ENCODE measurements around the gene HSPA4.

HSPA4 gene

DNA sequence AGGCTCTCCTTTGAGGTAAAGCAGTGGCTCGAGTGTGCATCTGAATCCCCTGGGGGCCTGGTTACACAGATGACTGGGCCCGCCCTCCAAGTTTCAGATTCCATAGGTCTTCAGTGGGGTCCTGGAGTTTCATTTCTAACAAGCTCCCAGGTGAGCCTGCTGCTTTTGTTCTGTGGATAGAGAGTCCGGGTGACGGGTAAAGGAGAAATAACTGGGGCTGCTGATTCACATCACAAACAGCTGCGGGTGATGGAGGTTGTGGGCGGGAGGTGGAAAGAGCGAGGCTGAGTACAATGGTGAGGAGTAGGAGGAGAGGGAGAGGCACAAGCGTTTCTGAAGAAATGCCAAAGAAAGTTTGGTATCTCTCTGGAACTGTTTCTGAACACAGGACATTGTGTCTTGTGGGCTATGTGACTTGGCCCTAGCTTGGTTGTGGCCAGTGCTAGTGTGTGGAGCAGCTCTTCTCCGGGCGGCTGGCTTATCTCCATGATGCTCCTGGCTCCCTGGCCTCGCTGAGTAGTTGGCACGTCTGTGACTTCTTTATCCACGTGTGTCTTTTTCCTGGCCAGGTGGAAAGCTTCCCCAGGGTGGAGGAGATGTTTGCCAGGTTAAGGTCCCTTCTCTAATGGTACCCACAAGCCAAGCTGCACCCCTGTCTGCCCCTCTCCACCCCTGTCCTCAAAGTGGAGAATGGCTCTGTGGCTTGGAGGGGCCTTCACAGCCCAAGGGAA lies 61.7 kb downstream of the HSPA4 start:
- no peak for DNase-seq
- intact Hi-C loops (cut with DNase I; ENCODE audit: low total_unique reads) = loop anchor here (5.0 to 10.0 kb wide), 3 partner anchors 131 to 751 kb away; no protein-coding TSS in a partner anchor
- H3K36me3 ChIP-seq = no peaks in the 10 kb centered on the region
- H3K4me3 ChIP-seq = no peak overlapping the region
- no peaks in the 10 kb centered on the region for H3K27me3 ChIP-seq
- TF ChIP-seq, protein P1, sequence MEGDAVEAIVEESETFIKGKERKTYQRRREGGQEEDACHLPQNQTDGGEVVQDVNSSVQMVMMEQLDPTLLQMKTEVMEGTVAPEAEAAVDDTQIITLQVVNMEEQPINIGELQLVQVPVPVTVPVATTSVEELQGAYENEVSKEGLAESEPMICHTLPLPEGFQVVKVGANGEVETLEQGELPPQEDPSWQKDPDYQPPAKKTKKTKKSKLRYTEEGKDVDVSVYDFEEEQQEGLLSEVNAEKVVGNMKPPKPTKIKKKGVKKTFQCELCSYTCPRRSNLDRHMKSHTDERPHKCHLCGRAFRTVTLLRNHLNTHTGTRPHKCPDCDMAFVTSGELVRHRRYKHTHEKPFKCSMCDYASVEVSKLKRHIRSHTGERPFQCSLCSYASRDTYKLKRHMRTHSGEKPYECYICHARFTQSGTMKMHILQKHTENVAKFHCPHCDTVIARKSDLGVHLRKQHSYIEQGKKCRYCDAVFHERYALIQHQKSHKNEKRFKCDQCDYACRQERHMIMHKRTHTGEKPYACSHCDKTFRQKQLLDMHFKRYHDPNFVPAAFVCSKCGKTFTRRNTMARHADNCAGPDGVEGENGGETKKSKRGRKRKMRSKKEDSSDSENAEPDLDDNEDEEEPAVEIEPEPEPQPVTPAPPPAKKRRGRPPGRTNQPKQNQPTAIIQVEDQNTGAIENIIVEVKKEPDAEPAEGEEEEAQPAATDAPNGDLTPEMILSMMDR (IDR thresholded peaks at IDR 0.05) = no peak
- H3K9me3 ChIP-seq = no peaks in the 10 kb centered on the region
- H3K4me1 ChIP-seq = peaks cover 0 to 21% (median 16%) of the 10 kb centered on the region in 4 donors
- no peak overlapping the region for H3K27ac ChIP-seq

DNA sequence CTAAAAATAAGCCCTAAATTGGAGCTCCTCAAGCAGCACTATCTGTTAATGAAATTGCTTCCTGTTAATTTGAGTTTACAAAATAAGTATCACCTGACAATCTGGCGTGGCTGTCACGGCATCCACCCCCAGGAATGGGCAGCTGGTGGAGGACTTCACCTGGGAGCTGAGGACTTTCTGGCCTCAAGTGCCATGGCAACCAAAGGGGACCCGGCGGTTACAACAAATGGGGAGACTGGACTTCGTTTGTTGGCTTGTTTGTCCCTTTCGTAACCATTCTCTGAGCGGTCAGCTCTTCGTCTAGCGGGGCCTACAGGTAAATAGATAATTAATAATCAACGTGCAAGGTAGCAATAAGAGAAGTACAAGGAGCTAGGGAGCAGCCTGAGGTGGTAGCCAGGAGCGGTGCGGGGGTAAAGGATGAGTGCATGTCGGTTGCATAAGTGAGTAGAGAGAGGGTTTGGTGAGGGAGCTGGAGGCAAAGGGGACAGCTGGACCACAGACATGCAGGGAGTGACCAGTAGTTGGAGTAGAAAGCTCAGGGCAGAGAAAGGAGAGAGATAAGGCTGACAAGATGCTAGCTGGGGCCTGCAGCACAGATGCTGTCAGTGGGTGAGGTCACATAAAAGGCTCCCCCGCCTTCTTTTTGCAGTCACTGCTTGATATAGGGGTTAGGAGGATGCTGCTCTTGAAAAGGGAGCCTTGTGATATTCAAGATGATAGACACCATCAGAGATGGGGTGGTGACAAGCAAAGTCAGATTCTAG lies 62.5 kb downstream of the HSPA4 start:
- DNase-seq = no peak
- Histone ChIP-seq H3K4me3 (no peak overlapping the region), H3K27me3 (no peaks in the 10 kb centered on the region), H3K9me3 (no peaks in the 10 kb centered on the region), H3K27ac (no peak overlapping the region), H3K36me3 (no peaks in the 10 kb centered on the region), H3K4me1 (peaks cover 0 to 27% (median 20%) of the 10 kb centered on the region in 4 donors)
- intact Hi-C loops (cut with DNase I; ENCODE audit: low total_unique reads) = loop anchor here (5.0 to 10.0 kb wide), 3 partner anchors 130 to 750 kb away; no protein-coding TSS in a partner anchor
- TF ChIP-seq, protein P1 (IDR thresholded peaks at IDR 0.05) = no peak

GRCh38 chr5:133114933-133115310 lies 63.1 kb downstream of the HSPA4 start:
- no peak for DNase-seq
- peaks cover 0 to 30% (median 22%) of the 10 kb centered on the region in 4 donors for H3K4me1 ChIP-seq

DNA sequence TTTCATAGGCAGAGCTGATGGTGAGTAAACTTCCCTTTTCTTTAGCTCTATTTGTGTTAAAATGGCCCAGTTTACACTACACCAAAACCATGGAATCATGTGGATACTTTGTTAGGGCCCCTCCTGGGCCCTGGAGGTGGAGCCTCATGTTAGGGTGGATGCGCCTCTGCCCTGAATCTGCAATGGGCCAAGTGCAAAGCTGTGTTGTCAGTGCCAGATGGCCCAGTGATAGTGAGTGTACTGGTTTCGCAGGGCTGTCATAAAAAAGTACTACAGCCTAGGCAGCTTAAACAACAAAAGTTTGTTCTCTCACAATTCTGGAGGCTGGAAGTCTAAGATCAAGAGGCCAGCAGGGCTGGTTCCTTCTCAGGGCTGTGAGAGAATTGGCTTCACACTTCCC lies 64.8 kb downstream of the HSPA4 start:
- intact Hi-C loops (cut with DNase I; ENCODE audit: low total_unique reads) = loop anchor here (10.0 kb wide), 2 partner anchors 128 to 748 kb away; no protein-coding TSS in a partner anchor
- H3K9me3 ChIP-seq = no peaks in the 10 kb centered on the region
- no peak overlapping the region for H3K27ac ChIP-seq
- H3K4me3 ChIP-seq = no peak overlapping the region
- TF ChIP-seq, protein P1 (IDR thresholded peaks at IDR 0.05) = no peak
- H3K4me1 ChIP-seq = peaks cover 0 to 24% (median 16%) of the 10 kb centered on the region in 4 donors
- no peaks in the 10 kb centered on the region for H3K36me3 ChIP-seq
- DNase-seq = no peak
- H3K27me3 ChIP-seq = no peaks in the 10 kb centered on the region

More at GRCh38 chr5:133114933-133115310, 63.1 kb downstream of the HSPA4 start:
- H3K27ac ChIP-seq = no peak overlapping the region
- H3K9me3 ChIP-seq = no peaks in the 10 kb centered on the region
- TF ChIP-seq, protein P1 (IDR thresholded peaks at IDR 0.05) = no peak
- no peak overlapping the region for H3K4me3 ChIP-seq
- intact Hi-C loops (cut with DNase I; ENCODE audit: low total_unique reads) = loop anchor here (5.0 to 10.0 kb wide), 3 partner anchors 130 to 750 kb away; no protein-coding TSS in a partner anchor
- no peaks in the 10 kb centered on the region for H3K36me3 ChIP-seq
- H3K27me3 ChIP-seq = no peaks in the 10 kb centered on the region

GRCh38 chr5:133117166-133117911 lies 65.5 kb downstream of the HSPA4 start:
- no peak overlapping the region for H3K4me3 ChIP-seq
- TF ChIP-seq, protein P1 (IDR thresholded peaks at IDR 0.05) = no peak
- no peak for DNase-seq
- H3K36me3 ChIP-seq = no peaks in the 10 kb centered on the region
- H3K4me1 ChIP-seq = peaks cover 0 to 24% (median 16%) of the 10 kb centered on the region in 4 donors
- H3K9me3 ChIP-seq = no peaks in the 10 kb centered on the region
- H3K27me3 ChIP-seq = no peaks in the 10 kb centered on the region
- intact Hi-C loops (cut with DNase I; ENCODE audit: low total_unique reads) = loop anchor here (10.0 kb wide), 2 partner anchors 127 to 747 kb away; no protein-coding TSS in a partner anchor
- H3K27ac ChIP-seq = no peak overlapping the region
